Skin of body (tissue), 2 donors: Measurements from ENCODE around the gene VEGFB. TPM values are rescaled to one million over a fixed set of nuclear protein-coding genes. Genes with fewer than 3 reads are reported as not detected.

Source experiments
- DNase-seq: peaks from one replicate; lab custom pipeline; 2025; lab: John Stamatoyannopoulos, UW
- total RNA-seq: library from RNA; depleted of rRNA; stranded (reverse); fragments of >200 nt; gene quantifications from one replicate; pipeline ENCODE4 v1.2.3, GENCODE V29; 2014

The VEGFB gene, protein sequence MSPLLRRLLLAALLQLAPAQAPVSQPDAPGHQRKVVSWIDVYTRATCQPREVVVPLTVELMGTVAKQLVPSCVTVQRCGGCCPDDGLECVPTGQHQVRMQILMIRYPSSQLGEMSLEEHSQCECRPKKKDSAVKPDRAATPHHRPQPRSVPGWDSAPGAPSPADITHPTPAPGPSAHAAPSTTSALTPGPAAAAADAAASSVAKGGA
- 31.9 TPM for total RNA-seq

DNA sequence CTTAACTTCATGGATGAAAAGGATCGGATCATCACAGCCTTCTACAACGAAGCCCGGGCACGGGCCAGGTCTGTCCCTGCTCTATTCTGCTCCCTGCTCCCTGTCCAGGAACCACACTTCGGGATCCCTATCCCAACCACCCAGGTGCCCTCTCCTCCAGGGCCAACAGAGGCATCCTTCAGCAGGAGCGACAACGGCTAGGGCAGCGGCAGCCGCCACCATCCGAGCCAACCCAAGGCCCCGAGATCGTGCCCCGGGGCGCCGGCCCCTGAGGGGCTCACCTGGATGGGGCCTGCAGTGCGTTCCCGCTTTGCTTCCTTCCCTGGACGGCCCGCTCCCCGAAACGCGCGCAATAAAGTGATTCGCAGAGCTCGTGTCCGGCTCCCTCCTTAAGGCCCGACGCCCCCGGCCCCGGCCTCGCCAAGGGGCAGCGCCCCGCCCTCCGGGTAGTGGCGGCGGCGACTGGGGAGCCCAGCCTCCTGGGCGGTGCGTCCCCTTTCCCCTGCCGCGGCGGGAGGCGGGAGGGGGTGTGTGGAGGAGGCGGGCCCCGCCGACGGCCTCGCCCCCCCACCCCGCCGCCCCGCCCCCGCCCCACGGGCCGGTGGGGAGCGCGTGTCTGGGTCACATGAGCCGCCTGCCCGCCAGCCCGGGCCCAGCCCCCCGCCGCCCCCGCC, at the start of gene VEGFB:
VEGFB (plus strand) TSS at position 672 of the 674 bp plus-strand sequence. CDS start 250 bp downstream, outside the sequence.
- DNase-seq, result no peak

- peak; percentile 63 for DNase-seq
Observed at GRCh38 chr11:64185175-64185692, 49.1 kb upstream of the VEGFB start.

- DNase-seq, result peak; percentile 100
Observed at GRCh38 chr11:64185693-64186491, 48.5 kb upstream of the VEGFB start, which contains the start of gene STIP1. STIP1 (plus strand) TSS chr11:64186171; CDS start chr11:64186262, 91 bp downstream.

- no peak for DNase-seq
Observed at GRCh38 chr11:64186492-64187165, 47.8 kb upstream of the VEGFB start.

DNA sequence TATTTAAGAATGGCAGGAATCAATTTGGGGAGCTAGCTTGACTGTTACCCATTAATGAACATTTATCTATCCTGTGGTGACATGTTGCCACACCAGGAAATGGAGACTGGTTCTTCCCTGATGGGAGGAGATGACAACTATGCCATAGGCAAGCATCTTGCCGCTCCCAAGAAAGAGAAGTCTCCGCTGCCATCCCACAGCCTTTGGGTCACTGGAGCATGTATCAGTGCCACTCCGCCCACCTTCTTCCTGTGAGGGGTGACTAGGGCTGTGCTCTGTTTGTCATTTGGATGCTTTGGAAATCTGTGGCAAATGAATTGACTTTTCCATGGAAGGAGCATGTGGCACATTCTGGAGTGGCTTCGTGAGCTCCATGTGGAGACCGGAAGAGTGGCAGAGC, 42.0 kb upstream of the VEGFB start:
- DNase-seq, result no peak

GRCh38 chr11:64196626-64197025, 37.8 kb upstream of the VEGFB start:
- no peak for DNase-seq

DNA sequence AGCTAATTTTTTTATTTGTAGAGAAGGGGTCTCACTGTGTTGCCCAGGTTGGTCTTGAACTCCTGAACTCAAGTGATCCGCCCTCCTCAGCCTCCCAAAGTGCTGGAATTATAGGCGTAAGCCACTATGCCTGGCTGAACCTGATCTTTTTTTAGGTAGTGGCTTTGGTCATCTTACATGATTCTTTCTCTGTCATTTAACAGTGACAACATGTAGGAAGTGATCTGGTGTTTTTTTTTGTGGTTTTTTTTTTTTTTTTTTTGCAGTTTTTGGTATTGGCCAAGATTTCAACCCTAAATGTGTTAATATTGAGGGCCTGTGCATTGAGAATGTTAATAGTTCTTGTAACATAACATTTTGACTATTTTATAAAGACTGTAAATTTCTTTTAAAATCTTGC, 35.9 kb upstream of the VEGFB start:
- DNase-seq, result no peak

- no peak for DNase-seq
Observed at GRCh38 chr11:64201543-64201942, 32.8 kb upstream of the VEGFB start.

- no peak for DNase-seq
Observed at GRCh38 chr11:64202992-64203391, 31.4 kb upstream of the VEGFB start.

DNA sequence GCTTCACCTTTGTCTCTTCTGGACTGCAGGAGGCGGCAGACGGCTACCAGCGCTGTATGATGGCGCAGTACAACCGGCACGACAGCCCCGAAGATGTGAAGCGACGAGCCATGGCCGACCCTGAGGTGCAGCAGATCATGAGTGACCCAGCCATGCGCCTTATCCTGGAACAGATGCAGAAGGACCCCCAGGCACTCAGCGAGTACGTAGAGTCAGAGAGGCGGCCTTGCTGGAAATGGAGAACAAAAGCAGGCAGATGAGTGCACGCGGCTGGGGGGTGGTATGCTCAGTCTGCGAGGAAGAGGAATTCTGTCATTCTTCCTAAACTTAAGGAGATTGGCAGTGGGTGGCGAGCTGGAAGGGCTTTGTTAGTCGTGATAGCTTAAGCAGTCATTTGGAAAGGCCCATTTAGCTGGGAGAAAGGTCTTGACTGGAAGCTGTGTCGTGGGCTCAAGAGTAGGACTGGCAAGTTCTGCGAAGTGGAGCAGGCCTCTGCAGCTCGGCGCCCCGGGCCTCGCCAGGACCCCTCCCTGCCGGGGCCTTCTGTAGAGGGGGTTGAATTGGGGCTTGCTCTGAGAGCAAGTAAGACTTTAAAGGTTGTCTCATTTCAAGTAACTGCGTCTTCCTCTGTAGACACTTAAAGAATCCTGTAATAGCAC, 30.8 kb upstream of the VEGFB start:
- DNase-seq, result no peak

DNA sequence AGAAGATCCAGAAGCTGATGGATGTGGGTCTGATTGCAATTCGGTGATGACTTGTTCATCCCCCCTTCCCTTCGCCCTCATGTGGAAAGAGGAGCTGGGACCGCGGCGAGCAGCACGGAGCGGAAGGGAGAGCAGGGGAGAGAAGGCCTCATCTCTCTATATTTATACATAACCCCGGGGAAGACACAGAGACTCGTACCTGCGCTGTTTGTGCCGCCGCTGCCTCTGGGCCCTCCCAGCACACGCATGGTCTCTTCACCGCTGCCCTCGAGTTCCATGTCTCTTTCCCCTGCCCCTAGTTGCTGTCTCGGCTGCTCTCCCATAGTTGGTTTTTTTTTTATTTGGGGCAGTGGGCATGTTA, 30.3 kb upstream of the VEGFB start:
- DNase-seq, result no peak

- peak; percentile 82 for DNase-seq
Observed at GRCh38 chr11:64204464-64204989, 29.9 kb upstream of the VEGFB start.

DNA sequence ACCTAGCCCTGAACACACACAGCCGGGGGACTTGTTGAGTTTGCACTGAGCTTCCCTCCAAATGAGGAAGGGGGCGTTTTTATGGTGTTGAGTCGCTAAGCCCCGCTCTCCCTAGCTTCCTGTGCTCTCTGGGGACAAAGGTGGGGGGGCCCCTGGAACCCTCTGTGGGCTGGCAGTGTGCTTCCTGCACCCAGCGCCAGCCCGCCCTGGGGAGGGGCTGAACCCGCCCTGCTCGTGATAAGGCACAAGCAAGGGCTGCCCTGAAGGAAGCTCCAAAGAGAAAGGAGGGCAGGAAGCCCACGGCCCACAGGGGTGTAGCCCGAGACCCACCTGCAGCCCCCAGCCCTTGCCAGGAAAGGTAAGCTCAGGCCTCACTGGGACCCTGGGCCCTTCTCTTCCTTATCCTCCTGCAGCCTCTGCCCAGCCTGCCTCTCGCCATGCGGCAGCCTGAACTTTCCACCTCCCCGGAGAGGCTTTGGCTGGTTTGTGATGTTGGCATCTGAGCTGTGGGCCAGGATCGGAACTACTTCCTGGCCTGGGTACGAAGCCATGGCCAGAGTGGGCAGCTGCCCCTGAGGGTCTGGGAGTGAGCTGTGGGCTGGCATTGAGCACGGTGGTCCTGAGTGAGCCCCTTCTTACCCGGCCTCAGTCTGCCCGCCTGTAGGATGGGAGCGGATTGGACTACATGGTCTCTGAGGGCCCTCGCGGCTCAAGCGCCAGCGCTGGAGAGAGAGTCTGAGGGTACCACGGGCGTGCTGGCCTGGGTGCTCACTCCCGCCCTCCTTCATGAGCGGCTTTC, 27.7 kb upstream of the VEGFB start, which contains the start of gene FERMT3:
FERMT3 (plus strand) TSS at position 265 of the 799 bp plus-strand sequence. CDS start 644 bp downstream, outside the sequence.
- no peak for DNase-seq

- peak; percentile 64 for DNase-seq
Observed at GRCh38 chr11:64207256-64208085, 26.9 kb upstream of the VEGFB start.

- no peak for DNase-seq
Observed at GRCh38 chr11:64208086-64208795, 26.1 kb upstream of the VEGFB start.

GRCh38 chr11:64208796-64209562, 25.4 kb upstream of the VEGFB start:
- no peak for DNase-seq

DNA sequence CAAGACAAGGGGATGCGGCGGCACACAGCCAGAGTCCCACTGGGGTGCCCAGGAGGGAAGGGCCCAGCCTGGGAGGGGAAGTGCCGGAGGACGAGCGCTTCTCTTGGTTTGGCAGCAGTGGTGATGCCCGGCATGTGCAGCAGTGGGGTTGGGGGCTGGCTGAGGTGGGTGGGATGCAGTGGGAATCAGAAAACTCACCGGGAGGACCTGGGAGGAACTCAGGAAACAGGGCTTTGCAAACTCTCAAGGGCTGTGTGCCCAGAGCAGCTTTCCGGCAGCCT, 24.9 kb upstream of the VEGFB start:
- DNase-seq, result no peak
